NCI-H2171 treated with DMSO at 0.1 percent for 48 hours (cell line): ENCODE data around the gene LRRK1.
"Not testable (repeated sequence)": the region's sequence is repeated elsewhere in the genome, so short reads cannot be mapped to it uniquely, and the experiment has no call there.

Experiments used
- DNase-seq: peaks from one replicate; lab custom pipeline; 2025; lab: John Stamatoyannopoulos, UW

Gene LRRK1

GRCh38 chr15:101092156-101092866 lies 173.2 kb downstream of the LRRK1 start:
- DNase-seq = no peak

- DNase-seq = no peak
Measured at GRCh38 chr15:101092867-101093202, 173.7 kb downstream of the LRRK1 start.

- DNase-seq = no peak
Measured at GRCh38 chr15:101093958-101094357, 174.8 kb downstream of the LRRK1 start.

- DNase-seq = not testable (repeated sequence)
Measured at GRCh38 chr15:101095796-101096406, 176.7 kb downstream of the LRRK1 start.

- DNase-seq = no peak
Measured at GRCh38 chr15:101097111-101097510, 178.0 kb downstream of the LRRK1 start.

GRCh38 chr15:101099183-101099582 lies 180.0 kb downstream of the LRRK1 start:
- no peak for DNase-seq

- no peak for DNase-seq
Measured at GRCh38 chr15:101100118-101100517, 181.0 kb downstream of the LRRK1 start.

GRCh38 chr15:101100593-101101442 lies 181.7 kb downstream of the LRRK1 start:
- DNase-seq = no peak

- no peak for DNase-seq
Measured at GRCh38 chr15:101101676-101102075, 182.5 kb downstream of the LRRK1 start.

GRCh38 chr15:101102746-101103145 lies 183.6 kb downstream of the LRRK1 start:
- DNase-seq = no peak

GRCh38 chr15:101103598-101103997 lies 184.4 kb downstream of the LRRK1 start:
- no peak for DNase-seq

GRCh38 chr15:101104141-101104540 lies 185.0 kb downstream of the LRRK1 start:
- no peak for DNase-seq

GRCh38 chr15:101105059-101105891 lies 186.1 kb downstream of the LRRK1 start:
- DNase-seq = no peak

GRCh38 chr15:101107101-101107500 lies 187.9 kb downstream of the LRRK1 start:
- DNase-seq = no peak

GRCh38 chr15:101107625-101108460 lies 188.7 kb downstream of the LRRK1 start:
- peak; percentile 71 for DNase-seq

- no peak for DNase-seq
Measured at GRCh38 chr15:101108461-101108775, 189.3 kb downstream of the LRRK1 start.

- DNase-seq = no peak
Measured at GRCh38 chr15:101108791-101109190, 189.6 kb downstream of the LRRK1 start.

GRCh38 chr15:101110681-101111569 lies 191.8 kb downstream of the LRRK1 start:
- DNase-seq = no peak

GRCh38 chr15:101111570-101112262 lies 192.6 kb downstream of the LRRK1 start:
- DNase-seq = no peak
